GM12892 (cell line): Measurements from ENCODE around the gene TAP1.
A peak's percentile ranks its signal among the peaks of the same experiment; 100 is the strongest.

ENCODE experiments used
- DNase-seq: peaks from one replicate; pipeline ENCODE4 v3.0.0; 2011; ENCODE audit not compliant: insufficient read length
- FAIRE-seq: peaks from 2 replicates; lab custom pipeline; 2011; peaks lifted over from hg19 to GRCh38; lab: Jason Lieb, UNC
- POLR2A ChIP-seq: IDR thresholded peaks from 2 replicates; pipeline ENCODE4 v1.6.1; 2011; ENCODE audit warnings: low read depth, low read length, control low read depth
- POLR2AphosphoS5 ChIP-seq: IDR thresholded peaks from 2 replicates; pipeline ENCODE4 v1.6.1; 2011; ENCODE audit warnings: low read depth, low read length, control low read depth
- TAF1 ChIP-seq: IDR thresholded peaks from 2 replicates; pipeline ENCODE4 v1.6.1; 2011; ENCODE audit warnings: low read depth, mild to moderate bottlenecking, control low read depth, low read length, borderline replicate concordance

The TAP1 gene

GRCh38 chr6:32844839-32845383 is 8.6 kb downstream of the TAP1 start:
- FAIRE-seq (no peak), DNase-seq (no peak)
- TF ChIP-seq POLR2A (peak; percentile 79; the same call in 1 of the 2 replicates), POLR2AphosphoS5 (peak; percentile 92), TAF1 (0 out of 2 replicates have a peak, but pooled peaks have one; percentile 2)

- TF ChIP-seq POLR2AphosphoS5 (peak; percentile 98), POLR2A (peak; percentile 94), TAF1 (peak; percentile 92)
- DNase-seq, result peak; percentile 80
- FAIRE-seq, result peak; percentile 98
These were observed 9.3 kb downstream of the TAP1 start, which contains the start of gene PSMB8 for GRCh38 chr6:32843979-32844838. PSMB8 (minus strand) TSS chr6:32844047; CDS start chr6:32843996, 51 bp downstream.

GRCh38 chr6:32843331-32843978 is 10.0 kb downstream of the TAP1 start:
- FAIRE-seq, result peak; percentile 60
- TF ChIP-seq POLR2AphosphoS5, result no peak
- TF ChIP-seq TAF1, result no peak
- TF ChIP-seq POLR2A, result no peak
- no peak for DNase-seq

- DNase-seq (no peak), FAIRE-seq (peak; percentile 44)
- no peak for TF ChIP-seq POLR2AphosphoS5
- no peak for TF ChIP-seq TAF1
- TF ChIP-seq POLR2A, result no peak
These were observed 10.8 kb downstream of the TAP1 start for GRCh38 chr6:32842690-32843089.

GRCh38 chr6:32842021-32842650 is 11.4 kb downstream of the TAP1 start:
- no peak for DNase-seq
- FAIRE-seq, result no peak
- TF ChIP-seq TAF1 (no peak), POLR2AphosphoS5 (peak; percentile 14; the same call in 1 of the 2 replicates)

- peak; percentile 92 for FAIRE-seq
These were observed 12.8 kb downstream of the TAP1 start for GRCh38 chr6:32840604-32841246.

GRCh38 chr6:32839356-32839755 is 14.1 kb downstream of the TAP1 start:
- FAIRE-seq, result no peak
- no peak for TF ChIP-seq POLR2AphosphoS5

More at GRCh38 chr6:32840604-32841246, 12.8 kb downstream of the TAP1 start:
- no peak for DNase-seq
- TF ChIP-seq POLR2A, result peak; percentile 41; the same call in 1 of the 2 replicates
- no peak for TF ChIP-seq POLR2AphosphoS5

GRCh38 chr6:32838114-32838958 is 15.2 kb downstream of the TAP1 start, which contains the start of gene TAP2:
TAP2 (minus strand) TSS chr6:32838739; CDS start chr6:32838233, 506 bp downstream.
- FAIRE-seq (peak; percentile 93), DNase-seq (peak; percentile 94)
- TF ChIP-seq POLR2AphosphoS5, result peak; percentile 88; the same call in 1 of the 2 replicates
- TF ChIP-seq TAF1, result peak; percentile 80; the same call in 1 of the 2 replicates
- TF ChIP-seq POLR2A, result peak; percentile 86

More at GRCh38 chr6:32839356-32839755, 14.1 kb downstream of the TAP1 start:
- no peak for DNase-seq

GRCh38 chr6:32837651-32838113 is 15.8 kb downstream of the TAP1 start:
- DNase-seq, result no peak
- TF ChIP-seq POLR2A (no peak), POLR2AphosphoS5 (no peak; the same call in 1 of the 2 replicates), TAF1 (no peak)
- no peak for FAIRE-seq
